CD4-positive, alpha-beta T cell treated with Interleukin-15 for 4 hours (primary cell): ENCODE data around the gene ARPC5L.
A peak's percentile ranks its signal among the peaks of the same experiment; 100 is the strongest.
"Not testable (repeated sequence)": the region's sequence is repeated elsewhere in the genome, so short reads cannot be mapped to it uniquely, and the experiment has no call there.

Experiments used
- DNase-seq: peaks from one replicate; pipeline ENCODE4 v3.0.0-alpha.2; 2020; ENCODE audit warnings: low spot score

Gene ARPC5L

GRCh38 chr9:124841075-124841821, 20.7 kb upstream of the ARPC5L start:
- DNase-seq, result no peak

GRCh38 chr9:124843456-124844034, 18.4 kb upstream of the ARPC5L start:
- DNase-seq, result no peak

- DNase-seq, result no peak
Observed at GRCh38 chr9:124844291-124844690, 17.6 kb upstream of the ARPC5L start.

DNA sequence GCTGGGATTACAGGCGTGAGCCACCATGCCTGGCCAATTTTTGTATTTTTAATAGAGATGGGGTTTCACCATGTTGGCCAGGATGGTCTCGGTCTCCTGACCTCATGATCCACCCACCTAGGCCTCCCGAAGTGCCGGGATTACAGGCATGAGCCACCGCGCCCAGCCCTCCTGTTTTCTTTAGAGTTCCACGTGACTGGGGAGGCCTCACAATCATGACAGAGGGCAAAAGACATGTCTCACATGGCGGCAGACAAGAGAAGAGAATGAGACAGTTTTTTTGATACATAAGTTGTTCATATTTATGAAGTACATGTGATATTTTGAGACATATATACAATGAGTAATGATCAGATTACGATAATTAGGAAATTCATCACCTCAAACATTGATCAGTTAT, 15.5 kb upstream of the ARPC5L start:
- not testable (repeated sequence) for DNase-seq

DNA sequence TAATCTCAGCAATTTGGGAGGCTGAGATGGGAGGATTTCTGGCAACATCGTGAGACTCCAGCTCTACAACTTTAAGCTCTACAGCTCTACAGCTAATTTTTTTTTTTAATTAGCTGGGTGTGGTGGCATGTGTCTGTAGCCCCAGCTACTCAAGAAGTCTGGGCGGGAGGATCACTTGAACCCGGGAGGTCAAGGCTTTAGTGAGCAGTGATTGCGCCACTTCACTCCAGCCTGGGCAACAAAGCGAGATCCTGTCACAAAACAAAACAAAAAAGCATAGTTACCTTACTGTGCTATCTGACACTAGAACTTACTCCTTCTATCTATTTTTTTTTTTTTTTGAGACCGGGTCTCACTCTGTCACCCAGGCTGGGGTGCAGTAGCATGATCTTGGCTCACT, 15.0 kb upstream of the ARPC5L start:
- no peak for DNase-seq

DNA sequence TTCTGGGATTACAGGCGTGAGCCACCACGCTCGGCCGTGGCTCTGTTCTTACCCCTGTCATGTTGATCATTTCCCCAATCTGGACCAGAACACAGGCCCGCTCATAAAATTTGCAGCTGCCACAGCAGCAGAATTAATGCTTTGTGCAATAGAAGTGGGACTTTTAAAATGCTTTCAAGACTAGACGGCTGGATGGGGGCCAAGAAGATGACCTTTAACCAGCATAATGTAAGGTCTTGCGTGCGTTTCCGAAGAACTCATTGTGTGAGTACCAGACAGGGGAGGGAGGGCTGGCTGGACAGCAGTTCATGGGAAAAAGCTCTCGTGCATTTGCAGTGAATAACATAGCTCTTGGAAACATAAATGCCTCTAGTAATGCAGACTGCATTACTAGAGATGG, 12.1 kb upstream of the ARPC5L start:
- DNase-seq, result no peak

- DNase-seq, result no peak
Observed at GRCh38 chr9:124852121-124852828, 9.7 kb upstream of the ARPC5L start.

DNA sequence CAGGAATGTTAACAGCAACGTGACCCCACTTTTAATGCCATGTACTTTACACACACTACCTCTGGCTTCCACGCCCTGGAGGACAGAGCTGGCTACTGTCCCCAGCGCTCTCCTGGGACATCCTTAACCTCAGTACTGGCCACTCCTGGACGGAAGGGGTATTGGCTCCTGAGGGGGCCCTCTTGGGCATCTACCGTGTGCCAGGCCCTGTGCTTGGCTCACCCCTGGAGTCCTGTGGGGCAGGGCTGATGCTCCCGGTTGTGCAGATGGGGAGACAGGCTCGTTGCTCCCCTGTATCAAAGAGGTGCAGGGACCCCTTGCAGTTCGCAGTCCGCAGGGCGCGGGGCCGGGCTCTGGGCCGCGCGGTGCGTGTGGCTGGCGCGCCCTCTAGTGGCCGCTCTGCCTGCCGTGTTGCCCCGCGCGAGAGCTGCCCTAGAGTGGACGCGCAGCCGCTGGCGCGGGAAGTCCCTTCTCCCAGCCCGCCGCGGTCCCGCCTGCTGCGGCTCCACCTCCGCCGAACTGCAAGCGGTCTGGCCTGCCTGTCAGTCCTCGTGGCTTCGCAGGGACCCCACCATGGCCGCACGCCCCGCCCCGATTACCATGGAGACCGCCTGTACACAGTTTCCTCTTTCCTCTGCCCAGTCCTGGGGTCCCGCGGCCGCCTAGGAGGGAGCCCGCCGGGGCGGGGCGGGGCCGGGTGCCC, 8.9 kb upstream of the ARPC5L start, which contains the start of gene WDR38:
Gene WDR38, plus strand, starts transcription at position 632 of the 703 bp plus-strand sequence. CDS start 72 bp downstream, outside the sequence.
- DNase-seq, result peak; percentile 84

DNA sequence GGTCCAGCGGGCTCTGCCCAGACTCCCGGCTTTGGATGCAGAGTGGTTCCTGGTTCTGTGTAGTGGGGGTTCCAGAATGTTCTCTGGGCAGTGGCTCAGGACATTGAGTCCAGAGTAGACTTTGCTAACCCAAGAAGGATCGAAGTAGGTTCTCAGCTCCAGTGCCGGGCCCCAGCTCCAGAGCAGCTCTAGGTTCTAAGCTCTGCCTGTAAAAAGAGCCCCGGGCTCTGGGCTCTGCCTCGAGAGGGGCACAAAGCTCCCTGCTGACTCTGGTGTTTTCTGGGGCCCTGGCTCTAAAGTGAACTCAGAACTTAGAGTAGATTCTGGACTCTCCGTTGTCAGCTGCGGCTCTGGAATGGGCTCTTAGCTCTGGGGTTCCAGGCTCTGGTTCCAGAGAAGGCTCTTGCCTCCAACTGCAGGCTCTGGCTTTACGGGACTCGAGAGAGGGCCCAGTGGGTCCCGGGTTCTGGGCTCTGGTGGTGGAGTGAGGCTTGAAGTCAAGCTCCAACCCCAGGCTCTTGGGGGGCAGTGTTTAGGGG, 8.3 kb upstream of the ARPC5L start:
- no peak for DNase-seq

DNA sequence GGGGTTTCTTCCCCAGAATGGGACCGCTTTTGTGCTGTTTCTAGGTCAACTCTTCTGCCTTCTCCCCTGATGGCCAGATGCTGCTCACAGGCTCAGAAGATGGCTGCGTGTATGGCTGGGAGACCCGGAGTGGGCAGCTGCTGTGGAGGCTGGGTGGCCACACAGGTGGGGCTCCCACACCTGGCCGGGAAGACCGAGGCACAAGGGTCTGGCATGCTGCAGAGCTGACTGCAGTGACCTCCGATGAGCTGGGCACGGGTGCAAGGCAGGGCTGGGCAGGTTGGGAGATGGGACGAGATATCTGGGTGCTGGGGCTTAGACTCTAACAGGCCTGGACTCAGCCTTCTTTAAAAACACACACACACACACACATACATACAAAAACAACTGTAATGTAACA, 7.8 kb upstream of the ARPC5L start:
- no peak for DNase-seq

DNA sequence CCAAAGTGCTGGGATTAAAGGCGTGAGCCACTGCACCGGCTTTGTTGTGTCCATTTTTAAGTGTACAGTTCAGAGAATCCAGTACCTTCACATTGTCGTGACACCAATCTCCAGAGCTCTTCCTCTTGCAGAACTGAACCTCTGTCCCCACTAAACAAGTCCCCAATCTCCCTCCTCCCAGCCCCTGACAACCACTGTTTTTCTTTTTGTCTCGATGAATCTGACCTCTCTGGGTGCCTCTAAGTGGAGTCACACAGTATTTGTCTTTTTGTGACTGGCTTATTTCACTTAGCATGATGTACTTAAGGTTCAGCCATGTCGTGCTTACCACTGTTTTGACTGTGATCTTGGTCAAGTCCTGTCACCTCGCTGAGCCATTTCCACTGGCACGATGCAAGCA, 7.1 kb upstream of the ARPC5L start:
- DNase-seq, result no peak

GRCh38 chr9:124855566-124855943, 6.4 kb upstream of the ARPC5L start:
- DNase-seq, result no peak

GRCh38 chr9:124855944-124856765, 5.8 kb upstream of the ARPC5L start:
- DNase-seq, result no peak

GRCh38 chr9:124857533-124858162, 4.3 kb upstream of the ARPC5L start:
- DNase-seq, result no peak

GRCh38 chr9:124858330-124859046, 3.4 kb upstream of the ARPC5L start:
- no peak for DNase-seq

GRCh38 chr9:124859803-124860581, 1.9 kb upstream of the ARPC5L start:
- no peak for DNase-seq

GRCh38 chr9:124860582-124861341, 1.2 kb upstream of the ARPC5L start:
- DNase-seq, result no peak

DNA sequence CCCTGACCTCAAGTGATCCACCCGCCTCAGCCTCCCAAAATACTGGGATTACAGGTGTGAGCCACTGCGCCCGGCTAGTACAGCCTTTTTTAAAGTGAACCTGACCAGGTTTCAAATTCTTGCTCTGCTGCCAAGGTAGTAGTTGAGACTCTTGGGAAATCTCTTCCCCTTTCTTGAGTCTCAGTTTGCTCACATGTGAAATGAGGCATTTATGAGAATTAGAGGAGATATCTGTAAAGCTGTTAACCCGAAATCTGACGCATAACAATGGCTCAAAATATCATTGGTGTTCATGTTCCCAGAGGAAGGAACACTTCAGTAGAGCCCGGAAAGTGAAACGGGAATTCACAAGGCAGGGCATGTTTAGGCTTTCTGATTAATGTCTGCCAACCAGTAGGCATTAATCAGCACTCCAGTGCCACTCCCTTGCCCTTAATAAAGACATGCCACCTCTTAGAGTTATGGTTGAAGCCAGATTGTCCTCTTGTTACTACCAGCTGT, 1.5 kb downstream of the ARPC5L start:
- no peak for DNase-seq
